Fibroblast of lung (primary cell): ENCODE measurements around the gene IKZF3. TPM values are rescaled to one million over a fixed set of nuclear protein-coding genes. Genes with fewer than 3 reads are reported as not detected.

ENCODE experiments used
- DNase-seq, 2 donors: peaks; one replicate each; pipeline versions ENCODE4 v3.0.0 to v3.0.0-alpha.2; 2010; ENCODE audit warnings: low read depth in 2 of 2
- H2AFZ ChIP-seq: 2 replicates; pipeline ENCODE4 v1.5.1; 2012; ENCODE audit warnings: low read length, control low read depth, inconsistent platforms
- H3K27ac ChIP-seq: 2 replicates; pipeline ENCODE4 v1.5.1; 2011; ENCODE audit warnings: low read length, control low read depth; ENCODE audit not compliant: insufficient read depth
- H3K27me3 ChIP-seq: 2 replicates; pipeline ENCODE4 v1.5.1; 2011; ENCODE audit warnings: mild to moderate bottlenecking, low read length; ENCODE audit not compliant: control insufficient read depth, insufficient read depth
- H3K36me3 ChIP-seq: 2 replicates; pipeline ENCODE4 v1.5.1; 2011; ENCODE audit warnings: low read length; ENCODE audit not compliant: control insufficient read depth, insufficient read depth
- H3K4me1 ChIP-seq: 2 replicates; pipeline ENCODE4 v1.5.1; 2011; ENCODE audit warnings: low read length; ENCODE audit not compliant: control insufficient read depth, insufficient read depth; ENCODE audit errors: extremely low read depth
- H3K4me2 ChIP-seq: 2 replicates; pipeline ENCODE4 v1.5.1; 2011; ENCODE audit warnings: low read length, control low read depth; ENCODE audit not compliant: insufficient read depth; ENCODE audit errors: extremely low read depth
- H3K4me3 ChIP-seq, 4 experiments: fragments of 200-600 bp in 1 of 4; sonication (generic) in 1 of 4; replicated peaks in 1 of 4; 2 replicates each; pipeline ENCODE4 v1.5.1; 2011 to 2016; ENCODE audit warnings: low read length in 4 of 4, low read depth in 3 of 4, mild to moderate bottlenecking in 3 of 4, control low read depth in 2 of 4, inconsistent platforms in 1 of 4, mixed read lengths in 1 of 4; ENCODE audit not compliant: insufficient read depth in 1 of 4; ENCODE audit errors: control extremely low read depth in 1 of 4
- H3K79me2 ChIP-seq: 2 replicates; pipeline ENCODE4 v1.5.1; 2012; ENCODE audit warnings: mild to moderate bottlenecking, low read length, inconsistent platforms; ENCODE audit not compliant: control insufficient read depth, insufficient read depth
- H3K9ac ChIP-seq: 2 replicates; pipeline ENCODE4 v1.5.1; 2011; ENCODE audit warnings: mild to moderate bottlenecking, low read length, control low read depth; ENCODE audit not compliant: insufficient read depth
- H3K9me3 ChIP-seq: 2 replicates; pipeline ENCODE4 v1.5.1; 2012; ENCODE audit warnings: low read depth, low read length; ENCODE audit not compliant: control insufficient read depth, insufficient read depth
- H4K20me1 ChIP-seq: 2 replicates; pipeline ENCODE4 v1.5.1; 2011; ENCODE audit warnings: low read length; ENCODE audit not compliant: control insufficient read depth, insufficient read depth; ENCODE audit errors: extremely low read depth
- EZH2 ChIP-seq: IDR thresholded peaks from 2 replicates; pipeline ENCODE4 v1.5.1; 2012; ENCODE audit warnings: low read length, control low read depth, mild to moderate bottlenecking; ENCODE audit errors: missing control alignments
- polyA plus RNA-seq, 2 donors: library from polyadenylated mRNA; depleted of rRNA in 1 of 2; stranded (reverse) in 1 of 2; unstranded in 1 of 2; fragments of >200 nt; gene quantifications; 2 replicates each; pipeline ENCODE4 v1.2.1, GENCODE V29; 2011 to 2012; ENCODE audit warnings: missing spikeins in 1 of 2
- total RNA-seq: library from RNA; depleted of rRNA; stranded (reverse); fragments of >200 nt; gene quantifications from 2 replicates; pipeline ENCODE4 v1.2.1, GENCODE V29; 2014
- TF ChIP-seq, protein P1 (sequence below), 2 donors: IDR thresholded peaks in 1 of 2; conservative IDR thresholded peaks in 1 of 2; 1 replicate in 1 of 2; 2 replicates in 1 of 2; pipeline ENCODE4 v1.5.1; 2011 to 2012; ENCODE audit warnings: low read length in 2 of 2, control low read depth in 1 of 2, inconsistent platforms in 1 of 2, low read depth in 1 of 2, mild to moderate bottlenecking in 1 of 2

Gene IKZF3
- total and polyA plus RNA-seq, 2 donors (not counting 1 experiment from before 2014, with no cell fraction given), result not detected

DNA sequence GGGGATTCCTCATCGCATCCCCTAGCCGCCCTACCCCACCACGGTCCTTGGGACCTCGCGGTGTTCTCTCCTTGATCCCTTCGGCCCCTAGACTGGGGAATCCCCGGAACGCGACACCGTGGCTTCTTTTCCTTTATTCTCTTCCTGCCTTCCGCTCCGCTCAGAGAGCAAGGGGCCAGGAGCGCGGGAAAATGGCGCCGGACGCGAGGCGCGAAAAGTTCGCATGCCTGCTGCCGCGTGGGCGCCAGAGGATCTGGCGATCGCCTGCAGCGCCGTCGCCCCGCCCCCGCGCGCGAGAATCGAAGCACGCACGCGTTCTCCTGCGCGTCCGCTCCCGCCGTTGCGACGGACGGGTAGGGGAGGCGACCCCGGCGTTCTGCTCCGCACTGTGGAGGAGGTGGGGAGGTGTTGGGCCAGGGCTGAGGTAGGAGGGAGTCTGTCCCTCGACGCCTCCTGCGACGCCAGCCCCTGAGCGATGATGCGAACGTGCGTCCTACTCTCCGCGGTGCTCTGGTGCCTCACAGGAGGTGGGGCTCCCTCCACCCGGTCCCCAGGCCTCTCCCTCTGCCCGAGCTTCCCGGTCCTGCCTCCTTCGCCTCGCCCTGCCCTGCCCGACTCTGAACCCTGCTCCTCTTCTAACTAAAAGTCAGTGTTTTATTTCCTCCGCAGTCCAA is 3.9 kb upstream of the IKZF3 start, which contains the start of gene ZPBP2:
ZPBP2 (plus strand) TSS at position 323 of the 674 bp plus-strand sequence; CDS start at position 476, 153 bp downstream.
- Histone ChIP-seq H3K79me2 (no peaks in the 10 kb centered on the region), H3K27ac (no peak within 1 kb of the TSS), H4K20me1 (no peaks in the 10 kb centered on the region), H3K4me1 (no peaks in the 10 kb centered on the region), H3K36me3 (no peaks in the 10 kb centered on the region), H3K9ac (no peak within 1 kb of the TSS), H3K27me3 (peaks cover 47% of the 10 kb centered on the region), H3K9me3 (no peaks in the 10 kb centered on the region), H3K4me2 (no peak within 1 kb of the TSS), H3K4me3 (no peak within 1 kb of the TSS), H2AFZ (no peak within 1 kb of the TSS)
- DNase-seq, result no peak
- TF ChIP-seq, protein P1, sequence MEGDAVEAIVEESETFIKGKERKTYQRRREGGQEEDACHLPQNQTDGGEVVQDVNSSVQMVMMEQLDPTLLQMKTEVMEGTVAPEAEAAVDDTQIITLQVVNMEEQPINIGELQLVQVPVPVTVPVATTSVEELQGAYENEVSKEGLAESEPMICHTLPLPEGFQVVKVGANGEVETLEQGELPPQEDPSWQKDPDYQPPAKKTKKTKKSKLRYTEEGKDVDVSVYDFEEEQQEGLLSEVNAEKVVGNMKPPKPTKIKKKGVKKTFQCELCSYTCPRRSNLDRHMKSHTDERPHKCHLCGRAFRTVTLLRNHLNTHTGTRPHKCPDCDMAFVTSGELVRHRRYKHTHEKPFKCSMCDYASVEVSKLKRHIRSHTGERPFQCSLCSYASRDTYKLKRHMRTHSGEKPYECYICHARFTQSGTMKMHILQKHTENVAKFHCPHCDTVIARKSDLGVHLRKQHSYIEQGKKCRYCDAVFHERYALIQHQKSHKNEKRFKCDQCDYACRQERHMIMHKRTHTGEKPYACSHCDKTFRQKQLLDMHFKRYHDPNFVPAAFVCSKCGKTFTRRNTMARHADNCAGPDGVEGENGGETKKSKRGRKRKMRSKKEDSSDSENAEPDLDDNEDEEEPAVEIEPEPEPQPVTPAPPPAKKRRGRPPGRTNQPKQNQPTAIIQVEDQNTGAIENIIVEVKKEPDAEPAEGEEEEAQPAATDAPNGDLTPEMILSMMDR (conservative IDR thresholded peaks at IDR 0.05 in 1 of 2, IDR thresholded peaks at IDR 0.05 in 1 of 2; ENCODE audit: low read depth in 1 of 2, low read length in 2 of 2), result no peak
- no peak for TF ChIP-seq EZH2

DNA sequence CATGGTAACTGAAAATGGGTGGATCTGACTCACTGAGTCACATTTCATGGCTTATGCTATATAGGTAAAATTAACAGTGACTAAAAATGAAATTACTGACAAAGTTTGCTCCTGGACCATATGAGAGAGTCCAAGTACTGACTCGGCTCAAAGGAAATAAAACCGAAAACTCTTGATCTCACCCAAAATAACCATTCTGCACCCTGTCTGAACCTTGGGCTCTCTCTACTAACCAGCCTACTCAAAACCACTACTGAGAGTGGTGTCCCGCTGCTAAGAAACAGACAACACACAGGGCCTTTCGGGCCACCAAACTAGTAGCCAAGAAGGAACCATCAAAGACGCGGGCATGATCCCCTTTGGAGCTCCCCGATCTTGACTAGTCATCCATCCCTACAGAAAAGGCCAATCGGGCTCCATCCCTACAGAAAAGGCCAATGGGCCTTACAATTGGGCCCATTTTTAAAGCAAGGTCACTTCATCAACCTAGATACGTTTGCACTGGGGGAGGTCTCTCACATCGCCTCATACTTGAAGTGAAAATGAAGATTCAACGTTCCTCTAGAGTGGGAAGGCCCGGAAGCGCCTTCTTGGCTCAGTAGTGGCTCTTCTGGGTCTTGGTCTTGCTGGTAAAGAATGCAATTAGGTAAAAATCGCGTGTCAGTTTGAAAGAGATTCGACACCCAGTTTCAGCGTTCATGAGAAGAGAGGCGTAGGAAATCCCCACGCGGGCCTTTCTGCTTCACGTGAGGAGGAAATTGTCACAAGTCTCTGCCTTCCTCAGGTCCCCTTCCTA is 3.2 kb upstream of the IKZF3 start:
- Histone ChIP-seq H3K79me2 (no peaks in the 10 kb centered on the region), H3K4me3 (no peak overlapping the region), H2AFZ (no peak overlapping the region), H3K9me3 (no peaks in the 10 kb centered on the region), H3K4me1 (no peaks in the 10 kb centered on the region), H3K4me2 (no peak overlapping the region), H3K27me3 (peaks cover 50% of the 10 kb centered on the region), H3K27ac (no peak overlapping the region), H3K9ac (no peak overlapping the region), H3K36me3 (no peaks in the 10 kb centered on the region), H4K20me1 (no peaks in the 10 kb centered on the region)
- TF ChIP-seq EZH2, result no peak
- TF ChIP-seq, protein P1 (conservative IDR thresholded peaks at IDR 0.05 in 1 of 2, IDR thresholded peaks at IDR 0.05 in 1 of 2; ENCODE audit: low read depth in 1 of 2, low read length in 2 of 2), result no peak
- DNase-seq, result no peak

DNA sequence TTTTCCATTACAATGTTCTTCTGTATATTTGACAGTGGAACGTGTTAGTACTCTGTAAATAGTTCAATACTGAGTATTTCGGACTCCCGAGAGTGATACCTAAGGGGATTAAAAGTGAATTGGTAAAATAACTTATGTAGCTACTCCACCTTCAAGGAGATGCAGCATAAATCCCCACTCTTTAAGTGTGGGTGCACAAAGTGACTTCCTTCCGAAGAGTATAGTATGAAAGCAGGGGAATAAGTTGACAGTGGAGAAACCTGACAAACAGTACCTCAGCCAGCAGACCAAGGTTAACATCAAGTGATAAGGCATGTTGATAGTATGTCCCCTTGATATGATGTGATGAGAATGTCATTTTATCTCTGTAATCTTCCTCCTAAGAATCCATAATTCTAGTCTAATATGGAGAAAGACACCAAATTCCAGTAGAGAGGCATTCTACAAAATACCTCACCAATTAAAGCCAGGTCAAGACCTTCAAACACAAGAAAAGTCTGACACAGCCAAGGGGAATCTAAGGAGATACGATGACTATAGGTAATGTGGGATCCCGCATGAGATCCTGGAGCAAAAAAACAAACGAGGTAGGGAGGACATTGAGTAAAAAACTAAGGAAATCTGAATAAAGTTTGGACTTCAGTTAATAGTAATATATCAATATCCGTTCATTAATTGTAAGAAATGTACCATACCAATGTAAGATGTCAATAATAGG is 2.1 kb upstream of the IKZF3 start:
- H3K27ac ChIP-seq, result no peak overlapping the region
- no peak overlapping the region for H2AFZ ChIP-seq
- H3K9me3 ChIP-seq, result no peaks in the 10 kb centered on the region
- H3K27me3 ChIP-seq, result peaks cover 50% of the 10 kb centered on the region
- no peak overlapping the region for H3K4me3 ChIP-seq
- no peaks in the 10 kb centered on the region for H4K20me1 ChIP-seq
- no peaks in the 10 kb centered on the region for H3K4me1 ChIP-seq
- no peak for TF ChIP-seq EZH2
- TF ChIP-seq, protein P1 (conservative IDR thresholded peaks at IDR 0.05 in 1 of 2, IDR thresholded peaks at IDR 0.05 in 1 of 2; ENCODE audit: low read depth in 1 of 2, low read length in 2 of 2), result no peak
- no peak overlapping the region for H3K4me2 ChIP-seq
- DNase-seq, result no peak
- H3K36me3 ChIP-seq, result no peaks in the 10 kb centered on the region
- no peaks in the 10 kb centered on the region for H3K79me2 ChIP-seq
- H3K9ac ChIP-seq, result no peak overlapping the region
